Kidney capillary endothelial cell (primary cell): ENCODE data around the gene C13orf42.

Experiments used
- DNase-seq: peaks from one replicate; pipeline ENCODE4 v3.0.0-alpha.2; 2018; ENCODE audit warnings: low spot score

The C13orf42 gene

DNA sequence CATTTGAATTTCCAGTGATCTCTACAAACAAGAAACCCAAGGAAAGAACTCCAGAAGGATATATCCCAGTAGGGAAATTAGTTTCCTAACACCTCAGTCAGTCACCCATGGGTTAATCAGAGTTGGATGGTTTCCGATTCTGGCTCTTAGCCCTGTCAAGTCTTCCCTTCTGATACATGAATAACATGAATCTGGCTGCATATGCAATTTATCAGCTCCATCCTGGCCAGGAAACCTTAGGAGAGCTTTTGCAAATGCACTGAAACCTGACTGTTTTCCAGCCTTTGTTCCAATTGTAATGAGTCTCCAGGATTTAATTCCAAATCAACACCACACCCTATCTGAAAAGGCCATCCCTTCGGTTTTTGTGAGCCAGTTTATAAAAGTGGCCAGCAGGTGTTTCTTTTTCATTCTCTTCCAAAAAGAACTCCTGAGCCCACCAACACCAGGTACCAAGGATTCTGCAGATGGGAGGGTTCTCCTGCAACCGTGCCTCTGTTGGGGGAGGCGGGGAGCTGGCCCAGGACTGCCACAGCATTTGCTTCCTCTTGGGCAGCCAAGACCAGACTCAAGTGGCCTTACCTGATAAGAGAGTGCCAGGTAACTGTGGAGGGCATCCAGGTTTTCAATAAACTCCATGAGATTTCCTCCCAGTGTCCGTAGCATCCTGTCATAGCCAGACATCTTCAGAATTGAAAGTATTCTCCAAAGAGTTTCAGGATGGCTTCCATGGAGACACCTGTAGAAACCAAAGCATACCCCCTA lies 77.5 kb downstream of the C13orf42 start:
- no peak for DNase-seq

DNA sequence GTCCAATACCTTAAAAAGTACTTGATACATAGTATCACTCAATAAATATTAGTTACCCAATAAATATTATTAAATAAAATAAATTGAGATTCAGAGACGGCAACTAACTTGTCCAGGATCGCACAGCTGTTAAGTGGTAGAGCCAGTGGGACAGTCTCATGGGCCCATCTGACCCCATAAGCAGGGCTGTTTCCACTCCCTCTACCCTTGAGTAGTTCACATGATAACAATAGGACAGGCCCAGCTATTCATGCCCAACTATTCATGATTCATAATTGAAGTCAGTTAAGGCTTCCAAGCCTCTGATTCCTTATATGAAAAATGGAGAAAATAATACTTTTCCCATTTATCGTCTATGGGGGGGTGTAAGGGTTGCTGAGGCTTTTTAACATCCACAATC lies 78.2 kb downstream of the C13orf42 start:
- DNase-seq = no peak
